Mucosa of rectum (tissue), 2 donors: Measurements from ENCODE around the gene CCDC197.
A peak's percentile ranks its signal among the peaks of the same experiment; 100 is the strongest.

Experiments
- H3K27ac ChIP-seq, 2 donors: one replicate each; pipeline ENCODE4 v1.7.0; 2013; ENCODE audit warnings: inconsistent platforms in 2 of 2, low read depth in 2 of 2, low read length in 2 of 2
- H3K27me3 ChIP-seq, 2 donors: one replicate each; pipeline ENCODE4 v1.7.0; 2013; ENCODE audit warnings: low read length in 2 of 2; ENCODE audit not compliant: control insufficient read depth in 2 of 2, insufficient read depth in 2 of 2
- H3K36me3 ChIP-seq, 2 donors: one replicate each; pipeline ENCODE4 v1.7.0; 2013; ENCODE audit warnings: low read length in 2 of 2; ENCODE audit not compliant: control insufficient read depth in 2 of 2, insufficient read depth in 2 of 2
- H3K4me1 ChIP-seq, 2 donors: one replicate each; pipeline ENCODE4 v1.7.0; 2013; ENCODE audit warnings: low read length in 2 of 2, mild to moderate bottlenecking in 1 of 2; ENCODE audit not compliant: control insufficient read depth in 2 of 2, insufficient read depth in 2 of 2
- H3K4me3 ChIP-seq, 2 donors: one replicate each; pipeline ENCODE4 v1.7.0; 2013; ENCODE audit warnings: low read length in 2 of 2
- H3K9ac ChIP-seq, 2 donors: one replicate each; pipeline ENCODE4 v1.7.0; 2013; ENCODE audit warnings: low read length in 2 of 2, low read depth in 1 of 2, mild to moderate bottlenecking in 1 of 2
- H3K9me3 ChIP-seq, 2 donors: one replicate each; pipeline ENCODE4 v1.7.0; 2013; ENCODE audit warnings: low read length in 2 of 2; ENCODE audit not compliant: control insufficient read depth in 2 of 2
- donor health status: healthy.
- donor health status: Normal muscosa, but diverticular disease.

Gene CCDC197

GRCh38 chr14:93977171-93977570, 19.9 kb upstream of the CCDC197 start:
- no peaks in the 10 kb centered on the region for H3K27me3 ChIP-seq
- H3K9ac ChIP-seq: no peak overlapping the region
- peak overlapping the region; percentile 49 to 67 for H3K27ac ChIP-seq
- peaks cover 5 to 27% of the 10 kb centered on the region in 2 donors for H3K4me1 ChIP-seq
- no peaks in the 10 kb centered on the region for H3K9me3 ChIP-seq
- no peak overlapping the region for H3K4me3 ChIP-seq
- no peaks in the 10 kb centered on the region for H3K36me3 ChIP-seq

GRCh38 chr14:93977790-93978581, 19.1 kb upstream of the CCDC197 start:
- Histone ChIP-seq H3K4me1 (peaks cover 5 to 27% of the 10 kb centered on the region in 2 donors), H3K9ac (no peak overlapping the region), H3K4me3 (no peak overlapping the region), H3K36me3 (no peaks in the 10 kb centered on the region), H3K27me3 (no peaks in the 10 kb centered on the region), H3K9me3 (no peaks in the 10 kb centered on the region), H3K27ac (peak overlapping the region; percentile 31 to 67)

- Histone ChIP-seq H3K9ac (no peak overlapping the region), H3K27ac (peak overlapping the region; percentile 31 to 62)
Measured at GRCh38 chr14:93978735-93979134, 18.4 kb upstream of the CCDC197 start.

GRCh38 chr14:93980456-93981201, 16.5 kb upstream of the CCDC197 start:
- no peaks in the 10 kb centered on the region for H3K27me3 ChIP-seq
- H3K4me3 ChIP-seq: no peak overlapping the region
- peak overlapping the region in 1 of 2 donors; percentile 41 for H3K27ac ChIP-seq
- H3K9me3 ChIP-seq: no peaks in the 10 kb centered on the region
- no peaks in the 10 kb centered on the region for H3K36me3 ChIP-seq
- peaks cover 4 to 18% of the 10 kb centered on the region in 2 donors for H3K4me1 ChIP-seq
- no peak overlapping the region for H3K9ac ChIP-seq

More at GRCh38 chr14:93978735-93979134, 18.4 kb upstream of the CCDC197 start:
- Histone ChIP-seq H3K9me3 (no peaks in the 10 kb centered on the region), H3K36me3 (no peaks in the 10 kb centered on the region), H3K4me3 (no peak overlapping the region), H3K4me1 (peaks cover 5 to 27% of the 10 kb centered on the region in 2 donors), H3K27me3 (no peaks in the 10 kb centered on the region)

- H3K36me3 ChIP-seq: no peaks in the 10 kb centered on the region
- H3K9ac ChIP-seq: no peak overlapping the region
- H3K4me1 ChIP-seq: peaks cover 0 to 15% of the 10 kb centered on the region in 2 donors
- H3K27ac ChIP-seq: peak overlapping the region in 1 of 2 donors; percentile 3
- no peaks in the 10 kb centered on the region for H3K27me3 ChIP-seq
- H3K4me3 ChIP-seq: no peak overlapping the region
- no peaks in the 10 kb centered on the region for H3K9me3 ChIP-seq
Measured at GRCh38 chr14:93981316-93982229, 15.5 kb upstream of the CCDC197 start.

GRCh38 chr14:93982230-93983007, 14.7 kb upstream of the CCDC197 start:
- H3K9me3 ChIP-seq: no peaks in the 10 kb centered on the region

GRCh38 chr14:93984070-93984469, 13.0 kb upstream of the CCDC197 start:
- Histone ChIP-seq H3K36me3 (no peaks in the 10 kb centered on the region), H3K9me3 (no peaks in the 10 kb centered on the region), H3K9ac (no peak overlapping the region), H3K4me1 (peaks cover 0 to 2% of the 10 kb centered on the region in 2 donors), H3K27ac (no peak overlapping the region), H3K4me3 (no peak overlapping the region), H3K27me3 (no peaks in the 10 kb centered on the region)

More at GRCh38 chr14:93982230-93983007, 14.7 kb upstream of the CCDC197 start:
- no peak overlapping the region for H3K9ac ChIP-seq
- H3K27ac ChIP-seq: peak overlapping the region in 1 of 2 donors; percentile 3
- H3K36me3 ChIP-seq: no peaks in the 10 kb centered on the region
- no peak overlapping the region for H3K4me3 ChIP-seq
- no peaks in the 10 kb centered on the region for H3K27me3 ChIP-seq
- peaks cover 0 to 7% of the 10 kb centered on the region in 2 donors for H3K4me1 ChIP-seq

GRCh38 chr14:93984987-93985410, 12.1 kb upstream of the CCDC197 start:
- H3K4me3 ChIP-seq: no peak overlapping the region
- H3K9me3 ChIP-seq: no peaks in the 10 kb centered on the region
- H3K36me3 ChIP-seq: no peaks in the 10 kb centered on the region
- H3K27ac ChIP-seq: no peak overlapping the region
- peaks cover 0 to 2% of the 10 kb centered on the region in 2 donors for H3K4me1 ChIP-seq
- H3K9ac ChIP-seq: no peak overlapping the region
- no peaks in the 10 kb centered on the region for H3K27me3 ChIP-seq

GRCh38 chr14:93986955-93987354, 10.1 kb upstream of the CCDC197 start:
- no peak overlapping the region for H3K27ac ChIP-seq
- H3K36me3 ChIP-seq: no peaks in the 10 kb centered on the region
- no peak overlapping the region for H3K4me3 ChIP-seq
- H3K4me1 ChIP-seq: no peaks in the 10 kb centered on the region
- H3K27me3 ChIP-seq: peaks cover 0 to 2% of the 10 kb centered on the region in 2 donors
- no peaks in the 10 kb centered on the region for H3K9me3 ChIP-seq
- H3K9ac ChIP-seq: no peak overlapping the region
